A549 (cell line): ENCODE results near the gene KLHL8. TPM values are rescaled to one million over a fixed set of nuclear protein-coding genes. Genes with fewer than 3 reads are reported as not detected.

Source experiments
- ATAC-seq, 2 experiments: fragments of 200-7000 bp in 1 of 2; fragments of >200 bp in 1 of 2; cut with Nextera tagmentation in 1 of 2; cut with Tn5 transposase in 1 of 2; 3 replicates each; pipeline versions ENCODE4 v1.8.0 to v1.9.1; 2018 to 2020; ENCODE audit warnings: mild to moderate bottlenecking in 1 of 2, moderate library complexity in 1 of 2
- CTCF ChIA-PET: fragments of 300-600 bp; sonication (Branson Sonifier 250); formaldehyde crosslinking; extraction: SDS; loops from one replicate; lab custom pipeline; 2021; ENCODE audit warnings: antibody characterized with exemption, inconsistent platforms; lab: Yijun Ruan, JAX
- POLR2A ChIA-PET: fragments of 350-600 bp; formaldehyde crosslinking; extraction: SDS; loops from one replicate; lab custom pipeline; 2021; ENCODE audit warnings: antibody characterized with exemption, inconsistent platforms; lab: Yijun Ruan, JAX
- DNase-seq, 2 experiments: peaks; one replicate each; pipeline versions ENCODE4 v3.0.0 to v3.0.0-alpha.2; 2011 to 2016; ENCODE audit warnings: low read depth in 1 of 2, low spot score in 1 of 2
- FAIRE-seq: peaks from 2 replicates; lab custom pipeline; 2011; peaks lifted over from hg19 to GRCh38; lab: Jason Lieb, UNC
- H3K27ac ChIP-seq, 2 experiments: fragments of >200 bp; sonication (Bioruptor Twin); formaldehyde crosslinking; 3 replicates each; pipeline ENCODE4 v1.5.1; 2016 to 2017
- H3K4me1 ChIP-seq: fragments of >200 bp; sonication (Bioruptor Twin); formaldehyde crosslinking; 3 replicates; pipeline ENCODE4 v1.6.1; 2016
- H3K4me2 ChIP-seq: fragments of >200 bp; sonication (Bioruptor Twin); formaldehyde crosslinking; 3 replicates; pipeline ENCODE4 v1.6.1; 2016
- H3K4me3 ChIP-seq: fragments of >200 bp; sonication (Bioruptor Twin); formaldehyde crosslinking; 3 replicates; pipeline ENCODE4 v1.5.1; 2016
- H3K9me3 ChIP-seq: fragments of >200 bp; sonication (Bioruptor Twin); formaldehyde crosslinking; 3 replicates; pipeline ENCODE4 v1.6.1; 2016
- BHLHE40 ChIP-seq: IDR thresholded peaks from 2 replicates; pipeline ENCODE4 v1.6.1; 2012; ENCODE audit warnings: low read depth, low read length, inconsistent platforms
- CEBPB ChIP-seq, 2 experiments: fragments of >200 bp in 1 of 2; sonication (Bioruptor Twin) in 1 of 2; formaldehyde crosslinking in 1 of 2; IDR thresholded peaks; 2 replicates each; pipeline ENCODE4 v1.6.1; 2012 to 2016
- CHD2 ChIP-seq: fragments of 150-350 bp; IDR thresholded peaks from 2 replicates; pipeline ENCODE4 v1.6.1; 2014; ENCODE audit warnings: low read length; ENCODE audit not compliant: partially characterized antibody
- EHF ChIP-seq: fragments of 250-450 bp; sonication (Bioruptor Pico); IDR thresholded peaks from 2 replicates; pipeline ENCODE4 v1.5.0; 2020; ENCODE audit warnings: mild to moderate bottlenecking
- EP300 ChIP-seq, 2 experiments: fragments of >200 bp; sonication (Bioruptor Twin); formaldehyde crosslinking; IDR thresholded peaks; 2 replicates in 1 of 2; 3 replicates in 1 of 2; pipeline ENCODE4 v1.6.1; 2016 to 2017
- ESRRA ChIP-seq: fragments of 150-350 bp; IDR thresholded peaks from 2 replicates; pipeline ENCODE4 v1.6.1; 2014; ENCODE audit warnings: mild to moderate bottlenecking, low read length, borderline replicate concordance
- FOXS1 ChIP-seq: fragments of 250-450 bp; sonication (Bioruptor Pico); IDR thresholded peaks from 2 replicates; pipeline ENCODE4 v1.5.0; 2020; ENCODE audit warnings: mild to moderate bottlenecking, moderate library complexity
- GATA3 ChIP-seq: IDR thresholded peaks from 2 replicates; pipeline ENCODE4 v1.6.1; 2012; ENCODE audit warnings: borderline replicate concordance
- HDAC2 ChIP-seq: fragments of 200-600 bp; sonication (generic); IDR thresholded peaks from 2 replicates; pipeline ENCODE4 v1.6.1; 2016
- HEYL ChIP-seq: fragments of 250-450 bp; sonication (Bioruptor Pico); IDR thresholded peaks from 2 replicates; pipeline ENCODE4 v1.8.0; 2021; ENCODE audit warnings: mild to moderate bottlenecking, moderate library complexity
- HOXA7 ChIP-seq: fragments of 250-450 bp; sonication (Bioruptor Pico); IDR thresholded peaks from 2 replicates; pipeline ENCODE4 v1.5.0; 2020; ENCODE audit warnings: mild to moderate bottlenecking, moderate library complexity
- HOXB13 ChIP-seq: fragments of 250-450 bp; sonication (Bioruptor Pico); IDR thresholded peaks from 2 replicates; pipeline ENCODE4 v1.5.0; 2020; ENCODE audit warnings: low read depth, mild to moderate bottlenecking, moderate library complexity
- JUNB ChIP-seq: fragments of >200 bp; sonication (Bioruptor Twin); formaldehyde crosslinking; IDR thresholded peaks from 2 replicates; pipeline ENCODE4 v1.6.1; 2016
- MAFK ChIP-seq: fragments of 450-650 bp; IDR thresholded peaks from 2 replicates; pipeline ENCODE4 v1.6.1; 2014; ENCODE audit not compliant: partially characterized antibody
- MYC ChIP-seq: IDR thresholded peaks from 2 replicates; pipeline ENCODE4 v1.6.1; 2012; ENCODE audit warnings: mild to moderate bottlenecking, inconsistent platforms, low read length, improper control_type of control experiment, borderline replicate concordance
- PHF8 ChIP-seq: fragments of 200-600 bp; sonication (generic); IDR thresholded peaks from 2 replicates; pipeline ENCODE4 v1.6.1; 2016; ENCODE audit warnings: low read depth, mild to moderate bottlenecking, antibody characterized with exemption, moderate library complexity, borderline replicate concordance
- POLR2AphosphoS2 ChIP-seq: conservative IDR thresholded peaks from 2 replicates; pipeline ENCODE4 v1.6.1; 2012; ENCODE audit warnings: low read length, improper control_type of control experiment, inconsistent platforms
- RAD21 ChIP-seq, 2 experiments: fragments of >200 bp in 1 of 2; sonication (Bioruptor Twin) in 1 of 2; formaldehyde crosslinking in 1 of 2; IDR thresholded peaks in 1 of 2; conservative IDR thresholded peaks in 1 of 2; 2 replicates in 1 of 2; 3 replicates in 1 of 2; pipeline ENCODE4 v1.6.1; 2012 to 2018; ENCODE audit warnings: inconsistent platforms in 1 of 2
- RARB ChIP-seq: fragments of 250-450 bp; sonication (Bioruptor Pico); IDR thresholded peaks from 2 replicates; pipeline ENCODE4 v1.8.0; 2021; ENCODE audit warnings: mild to moderate bottlenecking, moderate library complexity
- RCOR1 ChIP-seq: fragments of 150-350 bp; IDR thresholded peaks from 2 replicates; pipeline ENCODE4 v1.6.1; 2014; ENCODE audit warnings: antibody characterized with exemption, low read length, low read depth
- RFX5 ChIP-seq: fragments of 450-650 bp; IDR thresholded peaks from 2 replicates; pipeline ENCODE4 v1.7.1; 2014; ENCODE audit warnings: antibody characterized with exemption, mild to moderate bottlenecking, moderate library complexity
- RNF2 ChIP-seq: fragments of 200-600 bp; sonication (generic); IDR thresholded peaks from 2 replicates; pipeline ENCODE4 v1.6.1; 2016; ENCODE audit warnings: low read depth, mild to moderate bottlenecking, antibody characterized with exemption, moderate library complexity, borderline replicate concordance
- TP53 ChIP-seq: fragments of 250-450 bp; sonication (Bioruptor Pico); IDR thresholded peaks from 2 replicates; pipeline ENCODE4 v1.5.0; 2021; ENCODE audit warnings: mild to moderate bottlenecking, moderate library complexity
- ZC3H11A ChIP-seq: fragments of 450-650 bp; IDR thresholded peaks from 2 replicates; pipeline ENCODE4 v1.6.1; 2014; ENCODE audit warnings: antibody characterized with exemption, mild to moderate bottlenecking
- ZFP36 ChIP-seq: fragments of 450-650 bp; IDR thresholded peaks from 2 replicates; pipeline ENCODE4 v1.6.1; 2014; ENCODE audit warnings: borderline replicate concordance; ENCODE audit not compliant: partially characterized antibody
- WGBS: methylation state at CpG from one replicate; pipeline ENCODE4 v1.1.6; 2017; ENCODE audit errors: missing lambda C conversion rate; 5-methylcytosine and 5-hydroxymethylcytosine counted together
- polyA plus RNA-seq, 4 experiments: library from polyadenylated mRNA; depleted of rRNA in 3 of 4; stranded (reverse); fragments of >200 nt; fragmentation: RNase III in 1 of 4; extraction: RNeasy Plus Mini Kit Qiagen cat#74134 plus additional on column Dnase treatment in 1 of 4; gene quantifications; 2 replicates in 3 of 4; 3 replicates in 1 of 4; pipeline ENCODE4 v1.2.3, GENCODE V29; 2011 to 2017
- TF ChIP-seq, protein P1 (sequence below): IDR thresholded peaks from 2 replicates; pipeline ENCODE4 v1.6.1; 2012
- TF ChIP-seq, protein P2 (sequence below): fragments of 250-450 bp; sonication (Bioruptor Pico); IDR thresholded peaks from 2 replicates; pipeline ENCODE4 v1.5.0; 2021; ENCODE audit warnings: mild to moderate bottlenecking, moderate library complexity, borderline replicate concordance
- TF ChIP-seq, protein P3 (sequence below): fragments of >200 bp; sonication (Bioruptor Twin); formaldehyde crosslinking; IDR thresholded peaks from 2 replicates; pipeline ENCODE4 v1.6.1; 2016
- TF ChIP-seq, protein P4 (sequence below): fragments of 150-350 bp; IDR thresholded peaks from 2 replicates; pipeline ENCODE4 v1.6.1; 2014; ENCODE audit warnings: low read depth, mild to moderate bottlenecking, low read length

KLHL8 gene
- polyA plus RNA-seq, 2 of the 4 experiments (the other 2 are of a cell fraction): 9.7 to 11.2 TPM

DNA sequence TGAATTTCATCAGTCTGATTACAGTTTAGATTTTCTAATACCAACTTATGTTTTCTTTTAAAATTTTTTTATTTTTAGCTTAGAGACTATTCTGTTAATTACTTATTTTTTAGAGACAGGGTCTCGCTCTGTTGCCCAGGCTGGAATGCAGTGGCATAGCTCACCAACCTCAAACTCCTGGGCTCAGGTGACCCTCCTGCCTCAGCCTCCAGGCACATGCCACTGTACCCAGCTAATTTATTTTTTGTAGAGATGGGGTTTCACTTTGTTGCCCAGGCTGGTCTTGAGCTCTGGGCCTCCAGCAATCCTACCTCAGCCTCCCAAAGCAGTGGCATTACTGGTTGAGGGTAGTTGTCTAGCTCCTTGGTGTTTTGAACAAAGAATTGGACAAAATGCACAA is 102.0 kb downstream of the KLHL8 start (continued):
- TF ChIP-seq RNF2: no peak
- TF ChIP-seq, all 56 proteins: peak for 0

DNA sequence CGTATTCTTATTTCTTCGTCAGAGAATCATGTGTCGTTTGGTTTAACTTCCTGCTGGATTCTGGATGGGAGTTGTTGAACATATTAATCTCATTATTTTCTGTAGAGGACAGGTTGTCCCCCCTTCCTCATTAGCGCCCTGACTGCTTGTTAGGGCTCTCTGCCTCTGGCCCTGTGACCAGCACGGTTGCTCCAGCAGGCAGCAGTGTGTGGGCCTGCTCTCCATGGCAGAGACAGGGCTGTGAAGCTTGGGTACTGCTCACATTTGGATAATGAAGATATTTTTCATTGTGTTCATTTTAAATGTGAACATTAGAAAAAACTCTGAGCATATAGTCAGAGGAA is 102.7 kb downstream of the KLHL8 start:
- CTCF ChIA-PET: interaction anchor here (0.9 to 1.6 kb wide), 4 partner anchors 24 to 195 kb away, joined by 3 to 5 read pairs (median 4); no protein-coding TSS in a partner anchor
- POLR2A ChIA-PET: no interaction called here
- FAIRE-seq (no peak), ATAC-seq (no peak), DNase-seq (no peak)
- Histone ChIP-seq H3K27ac (no peak overlapping the region), H3K4me1 (no peaks in the 10 kb centered on the region), H3K4me3 (no peak overlapping the region), H3K4me2 (no peak overlapping the region), H3K9me3 (no peaks in the 10 kb centered on the region)
- 97% methylated on average over 5 of the region's 5 CpGs for WGBS
- TF ChIP-seq RAD21 (conservative IDR thresholded peaks at IDR 0.05 in 1 of 2, IDR thresholded peaks at IDR 0.05 in 1 of 2) (no peak), EP300 (IDR thresholded peaks at IDR 0.05) (no peak), GATA3 (no peak), PHF8 (no peak), HOXB13 (CRISPR knock-in tag) (no peak), BHLHE40 (no peak), HOXA7 (CRISPR knock-in tag) (no peak), ZC3H11A (no peak), CHD2 (no peak), HDAC2 (no peak)
- TF ChIP-seq, protein P1, sequence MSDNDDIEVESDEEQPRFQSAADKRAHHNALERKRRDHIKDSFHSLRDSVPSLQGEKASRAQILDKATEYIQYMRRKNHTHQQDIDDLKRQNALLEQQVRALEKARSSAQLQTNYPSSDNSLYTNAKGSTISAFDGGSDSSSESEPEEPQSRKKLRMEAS: no peak
- TF ChIP-seq, protein P2, sequence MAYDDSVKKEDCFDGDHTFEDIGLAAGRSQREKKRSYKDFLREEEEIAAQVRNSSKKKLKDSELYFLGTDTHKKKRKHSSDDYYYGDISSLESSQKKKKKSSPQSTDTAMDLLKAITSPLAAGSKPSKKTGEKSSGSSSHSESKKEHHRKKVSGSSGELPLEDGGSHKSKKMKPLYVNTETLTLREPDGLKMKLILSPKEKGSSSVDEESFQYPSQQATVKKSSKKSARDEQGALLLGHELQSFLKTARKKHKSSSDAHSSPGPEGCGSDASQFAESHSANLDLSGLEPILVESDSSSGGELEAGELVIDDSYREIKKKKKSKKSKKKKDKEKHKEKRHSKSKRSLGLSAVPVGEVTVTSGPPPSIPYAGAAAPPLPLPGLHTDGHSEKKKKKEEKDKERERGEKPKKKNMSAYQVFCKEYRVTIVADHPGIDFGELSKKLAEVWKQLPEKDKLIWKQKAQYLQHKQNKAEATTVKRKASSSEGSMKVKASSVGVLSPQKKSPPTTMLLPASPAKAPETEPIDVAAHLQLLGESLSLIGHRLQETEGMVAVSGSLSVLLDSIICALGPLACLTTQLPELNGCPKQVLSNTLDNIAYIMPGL (CRISPR knock-in tag): no peak

DNA sequence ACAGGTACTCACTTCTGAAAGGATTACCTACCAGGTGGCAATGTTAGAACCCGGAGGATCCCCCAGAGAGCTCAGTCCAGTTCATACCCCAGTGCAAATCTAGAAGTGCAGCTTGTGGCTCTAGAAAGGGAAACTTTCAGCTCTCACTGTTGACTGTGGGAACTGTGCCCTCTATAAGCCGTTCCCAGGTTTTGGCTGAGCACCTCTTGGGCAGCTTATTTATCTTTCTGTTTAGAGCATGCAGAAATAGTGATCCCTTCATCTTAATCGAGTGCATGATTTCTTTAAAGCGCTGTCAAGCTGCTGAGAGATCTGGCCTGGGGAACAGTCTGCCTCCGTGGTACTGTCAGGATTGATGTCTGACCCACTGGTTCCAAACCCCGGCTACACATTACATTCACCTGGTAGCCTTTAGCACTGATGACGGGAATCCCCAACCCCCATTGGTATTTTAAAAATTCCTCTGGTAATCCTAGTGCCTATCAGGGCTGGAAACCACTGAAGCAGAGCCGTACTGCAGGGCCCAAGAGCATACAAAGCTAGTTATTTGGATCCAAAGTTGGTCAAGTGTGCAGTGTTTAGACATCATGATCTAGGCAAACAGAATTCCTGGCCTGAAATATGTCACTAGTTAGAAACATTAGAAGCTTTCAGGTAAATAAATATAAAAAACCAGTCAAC is 103.2 kb downstream of the KLHL8 start:
- TF ChIP-seq MYC: no peak
- no peak for TF ChIP-seq MAFK
- TF ChIP-seq, protein P3, sequence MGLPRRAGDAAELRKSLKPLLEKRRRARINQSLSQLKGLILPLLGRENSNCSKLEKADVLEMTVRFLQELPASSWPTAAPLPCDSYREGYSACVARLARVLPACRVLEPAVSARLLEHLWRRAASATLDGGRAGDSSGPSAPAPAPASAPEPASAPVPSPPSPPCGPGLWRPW: no peak
- no peak for TF ChIP-seq ZFP36
- no peak for TF ChIP-seq FOXS1 (CRISPR knock-in tag)
- no peak for TF ChIP-seq HDAC2
- TF ChIP-seq RARB (CRISPR knock-in tag): no peak
- H3K27ac ChIP-seq: no peak overlapping the region
- POLR2A ChIA-PET: no interaction called here
- DNase-seq (no peak), FAIRE-seq (no peak), ATAC-seq (no peak)
- H3K9me3 ChIP-seq: no peaks in the 10 kb centered on the region
- no peaks in the 10 kb centered on the region for H3K4me1 ChIP-seq
- H3K4me2 ChIP-seq: no peak overlapping the region
- H3K4me3 ChIP-seq: no peak overlapping the region
- WGBS: 94% methylated on average over 8 of the region's 8 CpGs
- CTCF ChIA-PET: interaction anchor here (0.9 to 1.6 kb wide), 4 partner anchors 24 to 195 kb away, joined by 3 to 5 read pairs (median 4); no protein-coding TSS in a partner anchor

DNA sequence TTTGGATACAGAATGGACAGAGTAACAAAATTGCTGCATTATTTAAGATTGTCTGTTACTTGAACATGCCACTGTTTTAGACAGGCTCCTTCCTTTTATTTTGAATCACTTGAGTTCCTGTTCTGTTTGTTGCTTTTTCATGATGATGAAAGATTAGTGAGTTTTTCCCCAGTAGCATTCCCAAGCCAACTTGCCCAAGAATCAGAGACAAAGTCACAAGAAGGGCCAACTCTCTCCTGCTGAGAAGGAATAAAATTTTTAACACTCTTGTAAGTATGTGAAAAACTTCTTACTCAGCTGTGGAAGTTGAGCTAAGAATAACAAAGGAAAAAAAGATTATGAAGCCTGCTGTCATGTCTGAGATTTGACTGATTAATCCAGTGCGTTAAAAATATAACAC is 104.2 kb downstream of the KLHL8 start:
- H3K4me1 ChIP-seq: no peaks in the 10 kb centered on the region
- ATAC-seq (no peak), FAIRE-seq (no peak), DNase-seq (no peak)
- H3K4me3 ChIP-seq: no peak overlapping the region
- H3K9me3 ChIP-seq: no peaks in the 10 kb centered on the region
- ChIA-PET CTCF (interaction anchor here (1.3 to 1.6 kb wide), 2 partner anchors 23 to 194 kb away, joined by 3 to 5 read pairs; no protein-coding TSS in a partner anchor), POLR2A (no interaction called here)
- WGBS: 90% methylated on average over 1 of the region's 1 CpG
- H3K4me2 ChIP-seq: no peak overlapping the region
- H3K27ac ChIP-seq: no peak overlapping the region
- TF ChIP-seq CEBPB (IDR thresholded peaks at IDR 0.05): no peak
- TF ChIP-seq, protein P4, sequence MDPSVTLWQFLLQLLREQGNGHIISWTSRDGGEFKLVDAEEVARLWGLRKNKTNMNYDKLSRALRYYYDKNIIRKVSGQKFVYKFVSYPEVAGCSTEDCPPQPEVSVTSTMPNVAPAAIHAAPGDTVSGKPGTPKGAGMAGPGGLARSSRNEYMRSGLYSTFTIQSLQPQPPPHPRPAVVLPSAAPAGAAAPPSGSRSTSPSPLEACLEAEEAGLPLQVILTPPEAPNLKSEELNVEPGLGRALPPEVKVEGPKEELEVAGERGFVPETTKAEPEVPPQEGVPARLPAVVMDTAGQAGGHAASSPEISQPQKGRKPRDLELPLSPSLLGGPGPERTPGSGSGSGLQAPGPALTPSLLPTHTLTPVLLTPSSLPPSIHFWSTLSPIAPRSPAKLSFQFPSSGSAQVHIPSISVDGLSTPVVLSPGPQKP: no peak
- no peak for TF ChIP-seq TP53 (CRISPR knock-in tag)
- TF ChIP-seq JUNB: no peak
- no peak for TF ChIP-seq HEYL (CRISPR knock-in tag)
- TF ChIP-seq EHF: no peak
- TF ChIP-seq, protein P2 (CRISPR knock-in tag): no peak
- no peak for TF ChIP-seq EP300 (IDR thresholded peaks at IDR 0.05)
- TF ChIP-seq ESRRA: no peak
- TF ChIP-seq RFX5: no peak
- TF ChIP-seq RCOR1: no peak
- TF ChIP-seq POLR2AphosphoS2: no peak
